Vagina (tissue), 2 donors: ENCODE results near the gene PPP2R2C.

Source experiments
- POLR2A ChIP-seq, 2 donors: fragments of 450-650 bp; IDR thresholded peaks; one replicate each; pipeline ENCODE4 v1.6.1; 2017; ENCODE audit warnings: antibody characterized with exemption in 2 of 2, mild to moderate bottlenecking in 2 of 2, moderate library complexity in 2 of 2
- POLR2AphosphoS5 ChIP-seq, 2 donors: sonication (generic); formaldehyde crosslinking; IDR thresholded peaks; one replicate each; pipeline ENCODE4 v1.9.0; 2017; ENCODE audit warnings: antibody characterized with exemption in 2 of 2, mild to moderate bottlenecking in 2 of 2, low read depth in 1 of 2; ENCODE audit not compliant: insufficient read depth in 1 of 2
- TF ChIP-seq, protein P1 (sequence below), 3 experiments: fragments of 450-650 bp in 2 of 3; fragments of 200-600 bp in 1 of 3; sonication (generic) in 1 of 3; IDR thresholded peaks; one replicate each; pipeline ENCODE4 v1.5.1; 2017 to 2019; ENCODE audit warnings: antibody characterized with exemption in 3 of 3, mild to moderate bottlenecking in 2 of 3, moderate library complexity in 2 of 3

DNA sequence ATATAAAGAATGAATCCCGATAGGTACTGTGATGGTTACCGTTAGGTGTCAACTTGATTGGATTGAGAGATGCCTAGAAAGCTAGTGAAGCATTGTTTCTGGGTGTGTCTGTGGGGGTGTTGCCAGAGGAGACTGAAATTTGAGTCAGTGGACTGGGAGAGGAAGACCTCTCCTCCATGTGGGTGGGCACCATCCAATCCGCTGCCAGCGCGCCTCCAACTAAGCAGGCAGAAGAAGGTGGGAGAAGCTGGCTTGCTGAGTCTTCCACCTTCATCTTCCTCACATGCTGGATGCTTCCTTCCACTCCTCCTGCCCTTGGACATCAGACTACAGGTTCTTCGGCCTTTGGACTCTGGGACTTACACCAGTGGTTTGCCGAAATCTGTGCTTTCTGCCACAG is 162.6 kb downstream of the PPP2R2C start:
- TF ChIP-seq, protein P1, sequence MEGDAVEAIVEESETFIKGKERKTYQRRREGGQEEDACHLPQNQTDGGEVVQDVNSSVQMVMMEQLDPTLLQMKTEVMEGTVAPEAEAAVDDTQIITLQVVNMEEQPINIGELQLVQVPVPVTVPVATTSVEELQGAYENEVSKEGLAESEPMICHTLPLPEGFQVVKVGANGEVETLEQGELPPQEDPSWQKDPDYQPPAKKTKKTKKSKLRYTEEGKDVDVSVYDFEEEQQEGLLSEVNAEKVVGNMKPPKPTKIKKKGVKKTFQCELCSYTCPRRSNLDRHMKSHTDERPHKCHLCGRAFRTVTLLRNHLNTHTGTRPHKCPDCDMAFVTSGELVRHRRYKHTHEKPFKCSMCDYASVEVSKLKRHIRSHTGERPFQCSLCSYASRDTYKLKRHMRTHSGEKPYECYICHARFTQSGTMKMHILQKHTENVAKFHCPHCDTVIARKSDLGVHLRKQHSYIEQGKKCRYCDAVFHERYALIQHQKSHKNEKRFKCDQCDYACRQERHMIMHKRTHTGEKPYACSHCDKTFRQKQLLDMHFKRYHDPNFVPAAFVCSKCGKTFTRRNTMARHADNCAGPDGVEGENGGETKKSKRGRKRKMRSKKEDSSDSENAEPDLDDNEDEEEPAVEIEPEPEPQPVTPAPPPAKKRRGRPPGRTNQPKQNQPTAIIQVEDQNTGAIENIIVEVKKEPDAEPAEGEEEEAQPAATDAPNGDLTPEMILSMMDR (IDR thresholded peaks at IDR 0.05), result no peak
- TF ChIP-seq POLR2A (IDR thresholded peaks at IDR 0.05), result no peak
- no peak for TF ChIP-seq POLR2AphosphoS5 (IDR thresholded peaks at IDR 0.05; ENCODE audit: insufficient read depth in 1 of 2, low read depth in 1 of 2)
